ENCODE results near the gene SARDH.
"Not testable (repeated sequence)": the region's sequence is repeated elsewhere in the genome, so short reads cannot be mapped to it uniquely, and the experiment has no call there.

The SARDH gene

GRCh38 chr9:133682818-133683585 is 55.1 kb downstream of the SARDH start:
- DNase-seq: no peak

- DNase-seq: no peak
These were observed 56.4 kb downstream of the SARDH start for GRCh38 chr9:133681658-133682306.

DNA sequence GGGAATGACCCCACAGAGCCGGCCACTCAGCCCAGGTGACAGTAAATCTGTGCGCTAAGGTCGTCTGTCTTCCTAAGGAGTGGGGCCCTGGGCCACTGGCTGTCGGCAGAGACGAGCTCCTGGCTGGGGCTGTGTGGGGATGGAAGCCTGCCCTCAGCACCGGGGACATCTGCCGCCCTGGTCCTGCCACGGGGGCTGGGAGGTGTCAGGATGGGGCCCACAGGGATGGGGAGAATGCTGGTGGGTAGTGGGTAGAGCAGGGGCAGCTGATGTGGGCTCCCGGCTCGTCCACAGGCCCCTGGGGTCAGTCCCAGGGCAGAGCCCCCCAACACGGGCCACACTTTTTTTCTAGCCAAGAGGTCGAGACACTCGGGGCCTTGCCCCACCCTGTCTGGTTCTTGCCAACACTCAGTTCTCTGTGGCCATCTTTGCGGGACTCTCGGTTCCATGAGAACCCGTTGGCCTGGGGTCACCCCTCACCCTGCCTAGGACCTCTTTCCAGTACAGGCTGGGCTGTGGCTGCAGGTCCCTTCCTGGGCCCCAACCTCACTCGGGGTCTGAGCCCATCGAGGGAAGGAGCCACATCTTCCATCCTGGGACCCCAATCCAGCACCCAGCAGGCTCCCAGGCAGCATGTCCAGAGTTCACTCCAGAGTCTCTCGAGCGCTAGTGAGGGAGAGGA is 57.0 kb downstream of the SARDH start:
- DNase-seq: no peak

- no peak for DNase-seq
These were observed 57.7 kb downstream of the SARDH start for GRCh38 chr9:133680250-133680975.

- no peak for DNase-seq
These were observed 58.6 kb downstream of the SARDH start for GRCh38 chr9:133679466-133680061.

DNA sequence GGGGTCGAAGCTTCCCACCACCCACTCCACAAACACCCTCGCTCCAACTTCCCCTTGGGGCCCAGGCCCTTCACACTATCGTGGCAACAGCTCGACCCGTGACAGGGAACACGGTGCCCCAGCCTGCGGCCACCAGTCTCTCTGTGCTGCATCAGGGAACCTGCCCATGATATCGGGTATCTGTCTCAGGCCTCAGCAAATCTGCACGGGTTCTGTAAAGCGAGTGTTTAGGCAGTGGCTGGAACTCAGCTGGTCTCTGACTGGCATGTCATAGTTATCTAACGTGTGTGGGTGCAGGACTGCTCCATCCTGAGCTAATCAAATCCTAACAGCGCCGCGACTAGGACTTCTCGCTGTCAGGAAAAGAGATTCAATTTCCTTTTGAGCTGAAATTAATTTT is 59.1 kb downstream of the SARDH start:
- no peak for DNase-seq

GRCh38 chr9:133677126-133678010 is 60.8 kb downstream of the SARDH start:
- DNase-seq: peak; percentile 34

- no peak for DNase-seq
These were observed 61.7 kb downstream of the SARDH start for GRCh38 chr9:133676450-133676849.

- not testable (repeated sequence) for DNase-seq
These were observed 62.4 kb downstream of the SARDH start for GRCh38 chr9:133675796-133676195.

GRCh38 chr9:133674091-133674490 is 64.1 kb downstream of the SARDH start:
- no peak for DNase-seq

DNA sequence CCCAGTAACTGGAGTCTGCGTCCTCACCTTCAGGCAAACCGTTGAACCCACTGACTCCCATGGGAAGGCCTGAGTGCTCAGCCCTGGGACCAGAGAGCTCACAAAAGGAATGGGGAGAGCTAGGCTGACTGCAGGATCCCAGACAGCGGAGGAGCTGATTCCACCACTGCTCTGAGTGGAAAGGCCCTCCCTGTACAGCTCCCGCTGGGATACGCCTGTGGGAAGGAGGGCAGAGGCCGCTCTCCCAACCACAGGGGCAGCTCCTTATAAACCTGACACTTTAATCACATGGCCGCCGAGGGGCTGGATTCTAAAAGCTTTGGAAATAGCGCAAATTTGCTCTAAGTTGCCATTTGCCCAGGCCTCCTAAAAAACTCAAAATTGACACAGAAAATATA is 64.9 kb downstream of the SARDH start:
- DNase-seq: no peak

- no peak for DNase-seq
These were observed 65.5 kb downstream of the SARDH start for GRCh38 chr9:133672503-133673257.

DNA sequence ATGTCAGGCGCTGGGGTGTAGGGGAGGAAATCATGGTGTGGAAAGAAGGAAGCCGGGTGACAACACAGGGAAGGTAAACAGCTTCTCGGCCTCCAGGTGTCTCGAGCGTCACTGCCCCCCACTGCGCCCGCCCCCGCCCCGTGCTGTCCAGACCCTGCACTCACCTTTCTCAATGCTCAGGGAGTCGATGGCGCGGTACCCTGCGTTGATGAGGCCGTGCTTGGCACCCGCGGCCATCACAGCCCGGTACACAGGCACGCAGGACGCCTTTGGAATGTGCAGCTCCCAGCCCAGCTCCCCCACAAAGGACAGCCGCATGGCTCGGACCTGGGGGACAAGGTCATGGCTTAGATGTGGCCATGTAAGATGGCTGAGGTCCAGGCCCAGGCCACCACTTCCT is 66.8 kb downstream of the SARDH start:
- DNase-seq: no peak

DNA sequence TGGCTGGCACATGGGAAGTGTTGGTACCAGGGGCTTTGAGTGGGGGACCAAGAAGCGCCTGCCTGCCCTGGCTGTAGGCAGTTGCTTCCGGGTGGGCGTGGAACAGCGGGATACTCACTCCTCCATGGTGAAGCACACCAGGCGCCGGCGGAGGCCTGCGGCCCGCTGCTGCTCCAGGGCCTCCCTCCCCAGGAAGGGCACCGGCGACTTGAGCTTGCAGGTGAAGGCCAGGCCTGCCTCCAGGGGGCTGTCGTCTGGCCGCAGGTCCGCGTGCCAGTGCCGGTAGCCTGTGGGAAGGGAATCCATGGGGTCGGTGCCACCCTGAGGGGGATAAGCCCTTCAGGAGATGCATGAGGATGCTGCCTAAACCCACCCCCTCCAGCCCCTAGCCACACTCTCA is 67.7 kb downstream of the SARDH start:
- no peak for DNase-seq

GRCh38 chr9:133669182-133669801 is 68.9 kb downstream of the SARDH start:
- no peak for DNase-seq

- DNase-seq: no peak
These were observed 70.2 kb downstream of the SARDH start for GRCh38 chr9:133667759-133668450.

- DNase-seq: no peak
These were observed 71.3 kb downstream of the SARDH start for GRCh38 chr9:133666845-133667244.

DNA sequence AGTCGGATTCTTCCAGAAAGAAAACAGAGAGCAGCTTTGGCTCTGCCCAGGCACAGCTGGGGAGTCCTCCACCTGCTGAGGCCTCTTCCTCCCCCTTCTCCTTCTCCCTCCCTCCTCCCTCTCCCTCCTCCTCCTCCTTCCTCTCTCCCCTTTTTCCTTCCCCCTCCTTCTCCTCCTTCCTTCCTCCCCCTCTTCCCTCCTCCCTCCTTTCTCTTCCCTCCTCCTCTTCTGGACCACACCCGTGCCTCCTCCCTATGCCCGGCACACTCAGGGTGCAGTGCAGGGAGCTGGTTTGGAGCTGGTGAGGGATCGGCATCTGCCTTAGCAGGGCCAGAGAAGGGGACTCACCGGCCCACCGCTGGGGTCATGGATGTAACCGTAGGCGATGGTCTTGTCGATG is 71.8 kb downstream of the SARDH start:
- no peak for DNase-seq

DNA sequence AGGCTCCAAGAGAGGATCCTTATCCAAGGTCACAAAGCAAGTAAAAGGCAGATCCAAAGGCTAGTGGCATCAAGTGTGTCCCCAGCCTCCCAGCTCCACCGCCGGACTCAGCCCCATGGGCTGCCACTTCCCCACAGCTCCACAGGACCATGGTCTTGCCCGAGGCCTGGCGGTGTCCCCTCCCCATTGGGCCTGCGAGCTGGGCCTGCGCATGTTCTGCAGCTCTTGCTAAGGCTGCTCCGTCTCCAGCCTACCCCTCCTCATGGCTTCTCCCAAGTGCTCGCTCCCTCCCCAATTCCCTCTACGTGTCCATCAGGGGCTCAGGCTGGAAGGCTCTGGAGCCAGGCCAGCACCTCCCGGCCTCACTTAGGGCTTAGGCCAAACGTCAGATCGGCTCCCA is 72.6 kb downstream of the SARDH start:
- DNase-seq: no peak

GRCh38 chr9:133665096-133665495 is 73.1 kb downstream of the SARDH start:
- no peak for DNase-seq

Data from activated CD4-positive, alpha-beta T cell treated with anti-CD3 and anti-CD28 coated beads for 1 hour (primary cell).